HFFc6 (cell line): ENCODE results near the gene PLEKHG5. TPM values are rescaled to one million over a fixed set of nuclear protein-coding genes. Genes with fewer than 3 reads are reported as not detected.

Experiments used
- DNase-seq: peaks from one replicate; pipeline ENCODE4 v3.0.0-alpha.2; 2018
- H3K27ac Mint-ChIP-seq: 2 replicates; pipeline ENCODE4 v1.8.0; 2020; ENCODE audit warnings: mild to moderate bottlenecking, mixed read lengths
- H3K27me3 Mint-ChIP-seq: 2 replicates; pipeline ENCODE4 v1.8.0; 2021; ENCODE audit warnings: mild to moderate bottlenecking, moderate library complexity, mixed read lengths; ENCODE audit not compliant: insufficient read depth
- H3K36me3 Mint-ChIP-seq: 2 replicates; pipeline ENCODE4 v1.8.0; 2021; ENCODE audit warnings: low read depth, mixed read lengths
- H3K4me1 Mint-ChIP-seq: 2 replicates; pipeline ENCODE4 v1.8.0; 2020; ENCODE audit warnings: low read depth, mixed read lengths
- H3K4me3 Mint-ChIP-seq: 2 replicates; pipeline ENCODE4 v1.8.0; 2020; ENCODE audit warnings: mild to moderate bottlenecking, moderate library complexity, mixed read lengths
- H3K9me3 Mint-ChIP-seq: 2 replicates; pipeline ENCODE4 v1.8.0; 2020; ENCODE audit warnings: mild to moderate bottlenecking, mixed read lengths
- CTCF ChIP-seq: fragments of 200-600 bp; sonication (generic); IDR thresholded peaks from 2 replicates; pipeline ENCODE4 v1.5.0; 2021; ENCODE audit warnings: antibody characterized with exemption, mild to moderate bottlenecking
- total RNA-seq, 6 experiments: library from RNA; stranded (reverse); fragmentation: NEBNext Ultra II Directional; extraction: Animal tissue kit (Norgen Biotek cat#: 25700); gene quantifications; 2 replicates in 1 of 6; 3 replicates in 5 of 6; pipeline ENCODE4 v1.2.3, GENCODE V29; 2021

Gene PLEKHG5
- total RNA-seq, 6 experiments from 2014 or later: 6.4 to 7.2 (median 6.6) TPM

GRCh38 chr1:6523566-6523965 is 32.1 kb upstream of the PLEKHG5 start:
- no peak overlapping the region for H3K4me3 Mint-ChIP-seq
- H3K27me3 Mint-ChIP-seq: peaks cover 5% of the 10 kb centered on the region
- peaks cover 24% of the 10 kb centered on the region for H3K36me3 Mint-ChIP-seq
- peak; percentile 78 for TF ChIP-seq CTCF
- H3K27ac Mint-ChIP-seq: no peak overlapping the region; the same call in 1 of the 2 replicates
- H3K4me1 Mint-ChIP-seq: peaks cover 30% of the 10 kb centered on the region
- no peaks in the 10 kb centered on the region for H3K9me3 Mint-ChIP-seq
- DNase-seq: no peak

GRCh38 chr1:6521536-6521935 is 30.1 kb upstream of the PLEKHG5 start:
- TF ChIP-seq CTCF: no peak
- no peak overlapping the region; the same call in 1 of the 2 replicates for H3K4me3 Mint-ChIP-seq
- no peaks in the 10 kb centered on the region for H3K9me3 Mint-ChIP-seq
- peaks cover 5% of the 10 kb centered on the region for H3K27me3 Mint-ChIP-seq
- DNase-seq: peak; percentile 76
- H3K27ac Mint-ChIP-seq: peak overlapping the region; percentile 65
- H3K36me3 Mint-ChIP-seq: peaks cover 17% of the 10 kb centered on the region
- peaks cover 37% of the 10 kb centered on the region for H3K4me1 Mint-ChIP-seq

- H3K27ac Mint-ChIP-seq: peak overlapping the region; percentile 65
Measured at GRCh38 chr1:6519935-6520671, 28.6 kb upstream of the PLEKHG5 start.

GRCh38 chr1:6519491-6519934 is 28.0 kb upstream of the PLEKHG5 start:
- Mint-ChIP-seq H3K27me3 (peaks cover 5% of the 10 kb centered on the region; the same call in 1 of the 2 replicates), H3K4me3 (no peak overlapping the region), H3K4me1 (peaks cover 46% of the 10 kb centered on the region), H3K27ac (no peak overlapping the region; the same call in 1 of the 2 replicates), H3K36me3 (peaks cover 10% of the 10 kb centered on the region; the same call in 1 of the 2 replicates), H3K9me3 (no peaks in the 10 kb centered on the region)
- no peak for DNase-seq
- no peak for TF ChIP-seq CTCF

More at GRCh38 chr1:6519935-6520671, 28.6 kb upstream of the PLEKHG5 start:
- Mint-ChIP-seq H3K9me3 (no peaks in the 10 kb centered on the region), H3K4me3 (no peak overlapping the region), H3K27me3 (peaks cover 5% of the 10 kb centered on the region), H3K36me3 (peaks cover 10% of the 10 kb centered on the region; the same call in 1 of the 2 replicates), H3K4me1 (peaks cover 46% of the 10 kb centered on the region)
- TF ChIP-seq CTCF: no peak
- DNase-seq: peak; percentile 70

- H3K27ac Mint-ChIP-seq: no peak overlapping the region
Measured at GRCh38 chr1:6517435-6517851, 26.0 kb upstream of the PLEKHG5 start.

More at GRCh38 chr1:6517435-6517851, 26.0 kb upstream of the PLEKHG5 start:
- peak; percentile 13 for DNase-seq
- Mint-ChIP-seq H3K27me3 (peaks cover 5% of the 10 kb centered on the region; the same call in 1 of the 2 replicates), H3K4me1 (peaks cover 46% of the 10 kb centered on the region), H3K9me3 (no peaks in the 10 kb centered on the region), H3K36me3 (no peaks in the 10 kb centered on the region), H3K4me3 (no peak overlapping the region)
- no peak for TF ChIP-seq CTCF
